SK-N-SH (cell line): ENCODE measurements around the gene CD83. TPM values are rescaled to one million over a fixed set of nuclear protein-coding genes. Genes with fewer than 3 reads are reported as not detected.

Experiments
- CTCF ChIA-PET: fragments of 300-600, 350-600 bp; formaldehyde crosslinking; extraction: SDS; loops from one replicate; lab custom pipeline; 2021; lab: Yijun Ruan, JAX
- POLR2A ChIA-PET: fragments of 350-600 bp; sonication (Branson Sonifier 250); formaldehyde crosslinking; extraction: SDS; loops from one replicate; lab custom pipeline; 2020; ENCODE audit warnings: antibody characterized with exemption, inconsistent platforms; lab: Yijun Ruan, JAX
- DNase-seq: peaks from one replicate; pipeline ENCODE4 v3.0.0; 2012
- H2AFZ ChIP-seq: fragments of 200-600 bp; sonication (generic); 2 replicates; pipeline ENCODE4 v1.8.1; 2016; ENCODE audit warnings: antibody characterized with exemption, mild to moderate bottlenecking, low read depth
- H3F3A ChIP-seq: fragments of 200-600 bp; sonication (generic); replicated peaks from 2 replicates; pipeline ENCODE3; 2016; ENCODE audit warnings: antibody characterized with exemption, mild to moderate bottlenecking; ENCODE audit not compliant: insufficient read depth
- H3K27ac ChIP-seq, 2 experiments: fragments of 200-500 bp in 1 of 2; fragments of 200-600 bp in 1 of 2; sonication (Bioruptor generic) in 1 of 2; sonication (generic), shearing (Covaris generic) in 1 of 2; 2 replicates each; pipeline versions ENCODE4 v1.5.1 to v1.6.1; 2014 to 2016; ENCODE audit warnings: low read depth in 2 of 2, inconsistent platforms in 1 of 2, low read length in 1 of 2, mild to moderate bottlenecking in 1 of 2, mixed read lengths in 1 of 2
- H3K27me3 ChIP-seq: fragments of 200-600 bp; sonication (generic), shearing (Covaris generic); 2 replicates; pipeline ENCODE4 v1.6.1; 2016; ENCODE audit warnings: mixed run types; ENCODE audit not compliant: insufficient read depth
- H3K36me3 ChIP-seq, 2 experiments: fragments of 200-500 bp in 1 of 2; fragments of 200-600 bp in 1 of 2; sonication (Bioruptor generic) in 1 of 2; sonication (generic) in 1 of 2; replicated peaks in 1 of 2; 2 replicates each; pipeline versions ENCODE3 to v1.5.1; 2014 to 2016; ENCODE audit warnings: low read length in 1 of 2, mild to moderate bottlenecking in 1 of 2; ENCODE audit not compliant: insufficient read depth in 2 of 2, control insufficient read depth in 1 of 2
- H3K4me1 ChIP-seq, 2 experiments: fragments of 200-500 bp in 1 of 2; fragments of 200-600 bp in 1 of 2; sonication (Bioruptor generic) in 1 of 2; sonication (generic), shearing (Covaris generic) in 1 of 2; 2 replicates each; pipeline versions ENCODE4 v1.5.1 to v1.6.1; 2014 to 2016; ENCODE audit warnings: low read depth in 1 of 2, low read length in 1 of 2, mixed run types in 1 of 2; ENCODE audit not compliant: insufficient read depth in 2 of 2, control insufficient read depth in 1 of 2
- H3K4me2 ChIP-seq: fragments of 200-600 bp; sonication (generic), shearing (Covaris generic); 2 replicates; pipeline ENCODE4 v1.6.1; 2017; ENCODE audit warnings: mixed run types
- H3K4me3 ChIP-seq, 2 experiments: fragments of 200-500 bp in 1 of 2; fragments of 200-600 bp in 1 of 2; sonication (Bioruptor generic) in 1 of 2; sonication (generic), shearing (Covaris generic) in 1 of 2; 2 replicates each; pipeline versions ENCODE4 v1.5.1 to v1.8.1; 2014 to 2016; ENCODE audit warnings: low read depth in 2 of 2, inconsistent platforms in 1 of 2, low read length in 1 of 2, mild to moderate bottlenecking in 1 of 2, mixed read lengths in 1 of 2, moderate library complexity in 1 of 2
- H3K79me2 ChIP-seq: fragments of 200-600 bp; sonication (generic); 2 replicates; pipeline ENCODE4 v1.8.1; 2017; ENCODE audit warnings: mild to moderate bottlenecking; ENCODE audit not compliant: insufficient read depth
- H3K9ac ChIP-seq: fragments of 200-600 bp; sonication (generic); 2 replicates; pipeline ENCODE4 v1.6.1; 2017; ENCODE audit warnings: mixed run types
- H3K9me2 ChIP-seq: fragments of 200-600 bp; sonication (generic); 2 replicates; pipeline ENCODE4 v1.6.1; 2017; ENCODE audit warnings: mixed run types
- H3K9me3 ChIP-seq: fragments of 200-600 bp; sonication (generic); 2 replicates; pipeline ENCODE4 v1.6.1; 2017; ENCODE audit warnings: mixed run types, mild to moderate bottlenecking, moderate library complexity
- H4K20me1 ChIP-seq: fragments of 200-600 bp; sonication (generic); 2 replicates; pipeline ENCODE4 v1.6.1; 2017; ENCODE audit warnings: mild to moderate bottlenecking, mixed run types; ENCODE audit not compliant: insufficient read depth
- CHD2 ChIP-seq: fragments of 150-350 bp; IDR thresholded peaks from 2 replicates; pipeline ENCODE4 v1.6.1; 2018; ENCODE audit warnings: low read length; ENCODE audit not compliant: partially characterized antibody
- EP300 ChIP-seq, 2 experiments: IDR thresholded peaks; 2 replicates each; pipeline versions ENCODE4 v1.4.0 to v1.6.1; 2012; ENCODE audit warnings: borderline replicate concordance in 1 of 2, low read depth in 1 of 2, low read length in 1 of 2
- EZH2phosphoT487 ChIP-seq: fragments of 200-600 bp; sonication (generic); IDR thresholded peaks from 2 replicates; pipeline ENCODE4 v1.6.1; 2017; ENCODE audit warnings: low read depth, mixed run types, mild to moderate bottlenecking, antibody characterized with exemption, moderate library complexity, borderline replicate concordance
- FOSL2 ChIP-seq: IDR thresholded peaks from 2 replicates; pipeline ENCODE4 v1.4.0; 2012; ENCODE audit warnings: low read depth, mild to moderate bottlenecking, moderate library complexity, borderline replicate concordance
- FOXM1 ChIP-seq: IDR thresholded peaks from 2 replicates; pipeline ENCODE4 v1.4.0; 2012; ENCODE audit warnings: low read depth, mild to moderate bottlenecking
- GABPA ChIP-seq: IDR thresholded peaks from 2 replicates; pipeline ENCODE4 v1.4.0; 2012; ENCODE audit warnings: low read depth, mild to moderate bottlenecking
- NFIC ChIP-seq: IDR thresholded peaks from 2 replicates; pipeline ENCODE4 v1.4.0; 2012; ENCODE audit warnings: borderline replicate concordance
- NRF1 ChIP-seq: IDR thresholded peaks from 2 replicates; pipeline ENCODE4 v1.6.1; 2012; ENCODE audit warnings: low read depth, mild to moderate bottlenecking, low read length
- RCOR1 ChIP-seq: fragments of 150-350 bp; IDR thresholded peaks from 2 replicates; pipeline ENCODE4 v1.6.1; 2017; ENCODE audit warnings: antibody characterized with exemption, low read length
- TAF1 ChIP-seq: IDR thresholded peaks from 2 replicates; pipeline ENCODE4 v1.6.1; 2012; ENCODE audit warnings: low read depth, mild to moderate bottlenecking, low read length, moderate library complexity, borderline replicate concordance
- TCF12 ChIP-seq: IDR thresholded peaks from 2 replicates; pipeline ENCODE4 v1.4.0; 2012
- YY1 ChIP-seq: IDR thresholded peaks from 2 replicates; pipeline ENCODE4 v1.4.0; 2012; ENCODE audit warnings: low read depth, mild to moderate bottlenecking
- WGBS: methylation state at CpG from one replicate; pipeline ENCODE4 v1.1.6; 2017; ENCODE audit warnings: low lambda C conversion rate; 5-methylcytosine and 5-hydroxymethylcytosine counted together
- polyA plus RNA-seq, 3 experiments: library from polyadenylated mRNA; depleted of rRNA; stranded (reverse); fragments of >200 nt; gene quantifications; 2 replicates each; pipeline ENCODE4 v1.2.3, GENCODE V29; 2012
- TF ChIP-seq, protein P1 (sequence below): fragments of 200-600 bp; sonication (generic); IDR thresholded peaks from 2 replicates; pipeline ENCODE4 v1.6.1; 2017; ENCODE audit warnings: antibody characterized with exemption, mild to moderate bottlenecking, moderate library complexity
- TF ChIP-seq, protein P2 (sequence below): IDR thresholded peaks from 2 replicates; pipeline ENCODE4 v1.6.1; 2012; ENCODE audit warnings: mild to moderate bottlenecking, low read depth, low read length, moderate library complexity
- TF ChIP-seq, protein P3 (sequence below): IDR thresholded peaks from 2 replicates; pipeline ENCODE4 v1.4.0; 2012; ENCODE audit warnings: low read depth, borderline replicate concordance
- TF ChIP-seq, protein P4 (sequence below): fragments of 150-350 bp; IDR thresholded peaks from 2 replicates; pipeline ENCODE4 v1.6.1; 2016; ENCODE audit warnings: mild to moderate bottlenecking, low read depth, low read length

Gene CD83
- polyA plus RNA-seq, 1 of the 3 experiments (the other 2 are of a cell fraction) = 2.0 TPM

DNA sequence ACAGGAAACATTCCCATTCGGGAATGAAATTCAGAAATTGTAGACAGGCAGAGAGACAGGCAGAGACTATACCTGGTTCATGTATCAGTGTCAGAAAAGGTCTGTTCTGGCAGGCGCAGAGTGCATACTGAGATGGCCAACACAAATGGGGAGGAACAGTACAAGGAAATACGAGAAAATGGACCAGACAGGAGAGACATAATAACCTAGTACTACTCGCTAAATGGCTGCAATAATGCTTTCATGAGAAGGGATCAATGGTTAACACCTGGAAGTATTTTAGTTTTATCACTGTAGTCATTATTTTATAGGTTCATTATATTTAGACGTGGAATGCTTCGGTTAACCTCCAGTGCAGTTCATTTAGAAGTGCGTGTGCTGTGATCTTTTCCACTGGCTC, 58.9 kb downstream of the CD83 start (continued):
- TF ChIP-seq, protein P1, sequence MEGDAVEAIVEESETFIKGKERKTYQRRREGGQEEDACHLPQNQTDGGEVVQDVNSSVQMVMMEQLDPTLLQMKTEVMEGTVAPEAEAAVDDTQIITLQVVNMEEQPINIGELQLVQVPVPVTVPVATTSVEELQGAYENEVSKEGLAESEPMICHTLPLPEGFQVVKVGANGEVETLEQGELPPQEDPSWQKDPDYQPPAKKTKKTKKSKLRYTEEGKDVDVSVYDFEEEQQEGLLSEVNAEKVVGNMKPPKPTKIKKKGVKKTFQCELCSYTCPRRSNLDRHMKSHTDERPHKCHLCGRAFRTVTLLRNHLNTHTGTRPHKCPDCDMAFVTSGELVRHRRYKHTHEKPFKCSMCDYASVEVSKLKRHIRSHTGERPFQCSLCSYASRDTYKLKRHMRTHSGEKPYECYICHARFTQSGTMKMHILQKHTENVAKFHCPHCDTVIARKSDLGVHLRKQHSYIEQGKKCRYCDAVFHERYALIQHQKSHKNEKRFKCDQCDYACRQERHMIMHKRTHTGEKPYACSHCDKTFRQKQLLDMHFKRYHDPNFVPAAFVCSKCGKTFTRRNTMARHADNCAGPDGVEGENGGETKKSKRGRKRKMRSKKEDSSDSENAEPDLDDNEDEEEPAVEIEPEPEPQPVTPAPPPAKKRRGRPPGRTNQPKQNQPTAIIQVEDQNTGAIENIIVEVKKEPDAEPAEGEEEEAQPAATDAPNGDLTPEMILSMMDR = no peak
- TF ChIP-seq TAF1 (no peak), GABPA (no peak), CHD2 (no peak), EP300 (IDR thresholded peaks at IDR 0.05; ENCODE audit: borderline replicate concordance in 1 of 2, low read depth in 1 of 2, low read length in 1 of 2) (no peak), EZH2phosphoT487 (no peak), NRF1 (no peak)
- TF ChIP-seq, protein P2, sequence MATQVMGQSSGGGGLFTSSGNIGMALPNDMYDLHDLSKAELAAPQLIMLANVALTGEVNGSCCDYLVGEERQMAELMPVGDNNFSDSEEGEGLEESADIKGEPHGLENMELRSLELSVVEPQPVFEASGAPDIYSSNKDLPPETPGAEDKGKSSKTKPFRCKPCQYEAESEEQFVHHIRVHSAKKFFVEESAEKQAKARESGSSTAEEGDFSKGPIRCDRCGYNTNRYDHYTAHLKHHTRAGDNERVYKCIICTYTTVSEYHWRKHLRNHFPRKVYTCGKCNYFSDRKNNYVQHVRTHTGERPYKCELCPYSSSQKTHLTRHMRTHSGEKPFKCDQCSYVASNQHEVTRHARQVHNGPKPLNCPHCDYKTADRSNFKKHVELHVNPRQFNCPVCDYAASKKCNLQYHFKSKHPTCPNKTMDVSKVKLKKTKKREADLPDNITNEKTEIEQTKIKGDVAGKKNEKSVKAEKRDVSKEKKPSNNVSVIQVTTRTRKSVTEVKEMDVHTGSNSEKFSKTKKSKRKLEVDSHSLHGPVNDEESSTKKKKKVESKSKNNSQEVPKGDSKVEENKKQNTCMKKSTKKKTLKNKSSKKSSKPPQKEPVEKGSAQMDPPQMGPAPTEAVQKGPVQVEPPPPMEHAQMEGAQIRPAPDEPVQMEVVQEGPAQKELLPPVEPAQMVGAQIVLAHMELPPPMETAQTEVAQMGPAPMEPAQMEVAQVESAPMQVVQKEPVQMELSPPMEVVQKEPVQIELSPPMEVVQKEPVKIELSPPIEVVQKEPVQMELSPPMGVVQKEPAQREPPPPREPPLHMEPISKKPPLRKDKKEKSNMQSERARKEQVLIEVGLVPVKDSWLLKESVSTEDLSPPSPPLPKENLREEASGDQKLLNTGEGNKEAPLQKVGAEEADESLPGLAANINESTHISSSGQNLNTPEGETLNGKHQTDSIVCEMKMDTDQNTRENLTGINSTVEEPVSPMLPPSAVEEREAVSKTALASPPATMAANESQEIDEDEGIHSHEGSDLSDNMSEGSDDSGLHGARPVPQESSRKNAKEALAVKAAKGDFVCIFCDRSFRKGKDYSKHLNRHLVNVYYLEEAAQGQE = no peak

DNA sequence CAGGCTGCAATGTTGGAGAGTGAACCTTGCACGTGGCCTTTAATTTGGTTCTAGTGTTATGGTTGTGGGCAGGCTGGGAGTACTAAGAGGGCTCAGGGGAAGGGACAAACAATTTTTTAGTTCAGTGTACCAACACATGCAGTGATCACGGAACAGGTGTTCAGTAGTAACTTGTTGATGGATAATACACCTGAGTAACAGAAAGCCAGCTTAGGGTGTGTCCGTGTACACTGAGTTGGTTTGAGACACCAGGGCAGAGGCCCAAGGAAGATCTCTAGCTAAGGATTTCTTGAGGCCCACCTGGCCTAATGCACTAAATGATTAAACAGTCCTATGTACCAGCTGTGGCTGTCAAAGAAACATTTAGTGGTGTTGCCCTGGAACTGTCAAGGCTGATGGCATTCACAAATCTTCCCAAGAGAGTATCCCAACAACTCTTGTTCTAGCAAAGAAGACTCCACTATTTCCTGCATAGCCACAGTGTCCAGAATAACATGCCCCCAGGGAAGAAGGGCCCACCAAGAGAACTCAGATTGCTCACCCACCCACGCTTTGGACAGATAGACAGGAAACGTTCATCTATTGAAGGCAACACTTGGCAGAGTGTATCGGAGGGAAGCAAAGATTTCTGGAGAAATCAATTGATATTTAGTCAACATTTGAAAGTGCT, 60.0 kb downstream of the CD83 start:
- CTCF ChIA-PET = no interaction called here
- POLR2A ChIA-PET = no interaction called here
- DNase-seq = no peak

More for the DNA sequence above, 60.0 kb downstream of the CD83 start:
- WGBS = 40% methylated on average over 6 of the region's 6 CpGs
- no peaks in the 10 kb centered on the region for H3K9me3 ChIP-seq
- TF ChIP-seq, protein P3, sequence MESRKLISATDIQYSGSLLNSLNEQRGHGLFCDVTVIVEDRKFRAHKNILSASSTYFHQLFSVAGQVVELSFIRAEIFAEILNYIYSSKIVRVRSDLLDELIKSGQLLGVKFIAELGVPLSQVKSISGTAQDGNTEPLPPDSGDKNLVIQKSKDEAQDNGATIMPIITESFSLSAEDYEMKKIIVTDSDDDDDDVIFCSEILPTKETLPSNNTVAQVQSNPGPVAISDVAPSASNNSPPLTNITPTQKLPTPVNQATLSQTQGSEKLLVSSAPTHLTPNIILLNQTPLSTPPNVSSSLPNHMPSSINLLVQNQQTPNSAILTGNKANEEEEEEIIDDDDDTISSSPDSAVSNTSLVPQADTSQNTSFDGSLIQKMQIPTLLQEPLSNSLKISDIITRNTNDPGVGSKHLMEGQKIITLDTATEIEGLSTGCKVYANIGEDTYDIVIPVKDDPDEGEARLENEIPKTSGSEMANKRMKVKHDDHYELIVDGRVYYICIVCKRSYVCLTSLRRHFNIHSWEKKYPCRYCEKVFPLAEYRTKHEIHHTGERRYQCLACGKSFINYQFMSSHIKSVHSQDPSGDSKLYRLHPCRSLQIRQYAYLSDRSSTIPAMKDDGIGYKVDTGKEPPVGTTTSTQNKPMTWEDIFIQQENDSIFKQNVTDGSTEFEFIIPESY = no peak
- TF ChIP-seq EP300 (IDR thresholded peaks at IDR 0.05; ENCODE audit: borderline replicate concordance in 1 of 2, low read depth in 1 of 2, low read length in 1 of 2) (no peak), TCF12 (no peak), FOXM1 (no peak), RCOR1 (no peak), NFIC (no peak), FOSL2 (no peak), YY1 (no peak), NRF1 (no peak)
- TF ChIP-seq, protein P4, sequence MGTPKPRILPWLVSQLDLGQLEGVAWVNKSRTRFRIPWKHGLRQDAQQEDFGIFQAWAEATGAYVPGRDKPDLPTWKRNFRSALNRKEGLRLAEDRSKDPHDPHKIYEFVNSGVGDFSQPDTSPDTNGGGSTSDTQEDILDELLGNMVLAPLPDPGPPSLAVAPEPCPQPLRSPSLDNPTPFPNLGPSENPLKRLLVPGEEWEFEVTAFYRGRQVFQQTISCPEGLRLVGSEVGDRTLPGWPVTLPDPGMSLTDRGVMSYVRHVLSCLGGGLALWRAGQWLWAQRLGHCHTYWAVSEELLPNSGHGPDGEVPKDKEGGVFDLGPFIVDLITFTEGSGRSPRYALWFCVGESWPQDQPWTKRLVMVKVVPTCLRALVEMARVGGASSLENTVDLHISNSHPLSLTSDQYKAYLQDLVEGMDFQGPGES = no peak
- TF ChIP-seq, protein P1 = no peak
- TF ChIP-seq, all 33 proteins: peak for 0
- H3K4me3 ChIP-seq = no peak overlapping the region
- H4K20me1 ChIP-seq = no peaks in the 10 kb centered on the region
- H3K36me3 ChIP-seq = no peaks in the 10 kb centered on the region
- no peak overlapping the region for H3K27ac ChIP-seq
- no peaks in the 10 kb centered on the region for H3K79me2 ChIP-seq
- no peaks in the 10 kb centered on the region for H3K4me1 ChIP-seq
- H2AFZ ChIP-seq = no peak overlapping the region
- H3K27me3 ChIP-seq = no peaks in the 10 kb centered on the region
- no peak overlapping the region for H3K4me2 ChIP-seq
- H3K9me2 ChIP-seq = no peaks in the 10 kb centered on the region
- H3F3A ChIP-seq = no peaks in the 10 kb centered on the region
- H3K9ac ChIP-seq = no peak overlapping the region
